Panc1 (cell line): ENCODE results near the gene MFAP3. TPM values are rescaled to one million over a fixed set of nuclear protein-coding genes. Genes with fewer than 3 reads are reported as not detected.

Source experiments
- ATAC-seq: fragments of 200-7000 bp; cut with Tn5 transposase; 2 replicates; pipeline ENCODE4 v1.9.1; 2020; ENCODE audit warnings: mild to moderate bottlenecking, moderate library complexity
- BruUV-seq: library from RNA; stranded (reverse); fragments of 400-500 nt; replicated peaks from 2 replicates; lab custom pipeline; 2021; lab: Mats Ljungman, UMichigan
- CTCF ChIA-PET: fragments of 300-600 bp; sonication (Branson Sonifier 250); formaldehyde crosslinking; loops from one replicate; lab custom pipeline; 2022; ENCODE audit warnings: antibody characterized with exemption; lab: Charles Lee
- POLR2A ChIA-PET: fragments of 300-600 bp; sonication (Branson Sonifier 250); formaldehyde crosslinking; loops from one replicate; lab custom pipeline; 2022; ENCODE audit warnings: antibody characterized with exemption; lab: Charles Lee
- DNase-seq: peaks from one replicate; pipeline ENCODE4 v3.0.0-alpha.2; 2010; ENCODE audit warnings: low read depth, low spot score
- H3K27ac ChIP-seq: 2 replicates; pipeline ENCODE4 v1.5.1; 2011; ENCODE audit warnings: mild to moderate bottlenecking, low read length, inconsistent platforms
- H3K27me3 ChIP-seq: fragments of 200-500 bp; sonication (Bioruptor generic); 2 replicates; pipeline ENCODE4 v1.6.0; 2014; ENCODE audit warnings: low read length, inconsistent platforms; ENCODE audit not compliant: control insufficient read depth, insufficient read depth
- H3K36me3 ChIP-seq: fragments of 200-500 bp; sonication (Bioruptor generic); 2 replicates; pipeline ENCODE4 v1.5.1; 2014; ENCODE audit warnings: inconsistent platforms, mild to moderate bottlenecking, low read length, moderate library complexity; ENCODE audit not compliant: control insufficient read depth, insufficient read depth
- H3K4me1 ChIP-seq: 2 replicates; pipeline ENCODE4 v1.5.1; 2011; ENCODE audit warnings: inconsistent platforms, mild to moderate bottlenecking, low read length, moderate library complexity; ENCODE audit not compliant: control insufficient read depth, insufficient read depth
- H3K4me3 ChIP-seq, 2 experiments: 2 replicates each; pipeline ENCODE4 v1.5.1; 2011 to 2012; ENCODE audit warnings: low read depth in 2 of 2, low read length in 2 of 2, mild to moderate bottlenecking in 2 of 2, inconsistent platforms in 1 of 2, moderate library complexity in 1 of 2
- H3K9me3 ChIP-seq: fragments of 200-500 bp; sonication (Bioruptor generic); 2 replicates; pipeline ENCODE4 v1.5.1; 2014; ENCODE audit warnings: low read depth, mild to moderate bottlenecking, inconsistent platforms, low read length, moderate library complexity; ENCODE audit not compliant: control insufficient read depth, insufficient read depth
- POLR2AphosphoS5 ChIP-seq: IDR thresholded peaks from 2 replicates; pipeline ENCODE4 v1.6.1; 2012; ENCODE audit warnings: mild to moderate bottlenecking, low read depth, low read length, moderate library complexity
- REST ChIP-seq, 2 experiments: IDR thresholded peaks; 2 replicates each; pipeline ENCODE4 v1.6.1; 2011 to 2012; ENCODE audit warnings: low read depth in 2 of 2, control low read depth in 1 of 2, low read length in 1 of 2, mild to moderate bottlenecking in 1 of 2, moderate library complexity in 1 of 2; ENCODE audit not compliant: insufficient read depth in 1 of 2
- SIN3A ChIP-seq: IDR thresholded peaks from 2 replicates; pipeline ENCODE4 v1.6.1; 2012; ENCODE audit warnings: low read depth, mild to moderate bottlenecking, low read length, moderate library complexity, borderline replicate concordance; ENCODE audit not compliant: insufficient read depth
- TCF7L2 ChIP-seq: IDR thresholded peaks from 2 replicates; pipeline ENCODE4 v1.6.1; 2011; ENCODE audit warnings: mild to moderate bottlenecking, low read depth, low read length, inconsistent platforms
- in situ Hi-C: cut with HindIII; loops from 2 replicates; pipeline ENCODE4 v1.10.0; 2016; ENCODE audit warnings: low sequenced_read_pairs, low pct_unique_long_range_greater_than_20kb
- intact Hi-C: fragments of 100-400 bp; cut with micrococcal nuclease; formaldehyde crosslinking; loops from one replicate; pipeline ENCODE4 v1.10.0; 2022; ENCODE audit not compliant: unreplicated experiment
- total RNA-seq: library from RNA; stranded (reverse); gene quantifications from one replicate; pipeline ENCODE4 v1.2.1, GENCODE V29; 2021; ENCODE audit not compliant: unreplicated experiment
- TF ChIP-seq, protein P1 (sequence below): fragments of 450-650 bp; IDR thresholded peaks from 2 replicates; pipeline ENCODE4 v1.5.1; 2017; ENCODE audit warnings: mild to moderate bottlenecking

Gene MFAP3
- total RNA-seq, 1 experiment from 2014 or later, result 24.2 TPM

GRCh38 chr5:154063372-154063771 lies 24.6 kb downstream of the MFAP3 start:
- Histone ChIP-seq H3K4me1 (no peaks in the 10 kb centered on the region), H3K27ac (no peak overlapping the region), H3K36me3 (no peaks in the 10 kb centered on the region), H3K4me3 (no peak overlapping the region), H3K27me3 (no peaks in the 10 kb centered on the region), H3K9me3 (no peaks in the 10 kb centered on the region)
- intact Hi-C loops, result no loop called here
- POLR2A ChIA-PET, result no interaction called here
- DNase-seq (no peak), ATAC-seq (no peak)
- CTCF ChIA-PET, result interaction anchor here (0.7 kb wide), 1 partner anchor 536 kb away, joined by 4 read pairs; no protein-coding TSS in a partner anchor
- BruUV-seq, result no TSS peak
- in situ Hi-C loops, result no loop called here
- TF ChIP-seq, protein P1, sequence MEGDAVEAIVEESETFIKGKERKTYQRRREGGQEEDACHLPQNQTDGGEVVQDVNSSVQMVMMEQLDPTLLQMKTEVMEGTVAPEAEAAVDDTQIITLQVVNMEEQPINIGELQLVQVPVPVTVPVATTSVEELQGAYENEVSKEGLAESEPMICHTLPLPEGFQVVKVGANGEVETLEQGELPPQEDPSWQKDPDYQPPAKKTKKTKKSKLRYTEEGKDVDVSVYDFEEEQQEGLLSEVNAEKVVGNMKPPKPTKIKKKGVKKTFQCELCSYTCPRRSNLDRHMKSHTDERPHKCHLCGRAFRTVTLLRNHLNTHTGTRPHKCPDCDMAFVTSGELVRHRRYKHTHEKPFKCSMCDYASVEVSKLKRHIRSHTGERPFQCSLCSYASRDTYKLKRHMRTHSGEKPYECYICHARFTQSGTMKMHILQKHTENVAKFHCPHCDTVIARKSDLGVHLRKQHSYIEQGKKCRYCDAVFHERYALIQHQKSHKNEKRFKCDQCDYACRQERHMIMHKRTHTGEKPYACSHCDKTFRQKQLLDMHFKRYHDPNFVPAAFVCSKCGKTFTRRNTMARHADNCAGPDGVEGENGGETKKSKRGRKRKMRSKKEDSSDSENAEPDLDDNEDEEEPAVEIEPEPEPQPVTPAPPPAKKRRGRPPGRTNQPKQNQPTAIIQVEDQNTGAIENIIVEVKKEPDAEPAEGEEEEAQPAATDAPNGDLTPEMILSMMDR, result no peak
- TF ChIP-seq POLR2AphosphoS5 (no peak), TCF7L2 (no peak)

- POLR2A ChIA-PET, result no interaction called here
- intact Hi-C loops, result no loop called here
- Histone ChIP-seq H3K4me3 (no peak overlapping the region), H3K27ac (no peak overlapping the region), H3K4me1 (no peaks in the 10 kb centered on the region), H3K27me3 (no peaks in the 10 kb centered on the region), H3K36me3 (no peaks in the 10 kb centered on the region), H3K9me3 (no peaks in the 10 kb centered on the region)
- TF ChIP-seq SIN3A (no peak), TCF7L2 (no peak), REST (IDR thresholded peaks at IDR 0.05; ENCODE audit: insufficient read depth in 1 of 2, low read depth in 2 of 2, low read length in 1 of 2) (no peak), POLR2AphosphoS5 (no peak)
- TF ChIP-seq, protein P1, result no peak
- no peak for ATAC-seq
- CTCF ChIA-PET, result interaction anchor here (0.6 kb wide), 1 partner anchor 67 kb away, joined by 3 read pairs; no protein-coding TSS in a partner anchor
- BruUV-seq, result no TSS peak
- in situ Hi-C loops, result no loop called here
- DNase-seq, result no peak
These were observed 27.2 kb downstream of the MFAP3 start for GRCh38 chr5:154065971-154066370.
